IMR-90 (cell line): ENCODE data around the gene DENND6B. TPM values are rescaled to one million over a fixed set of nuclear protein-coding genes. Genes with fewer than 3 reads are reported as not detected.

Experiments
- ATAC-seq: fragments of 200-7000 bp; cut with Tn5 transposase; 2 replicates; pipeline ENCODE4 v1.9.1; 2020; ENCODE audit warnings: low read depth, mild to moderate bottlenecking, moderate library complexity
- BruUV-seq: library from RNA; stranded (reverse); fragments of 400-500 nt; replicated peaks from 2 replicates; lab custom pipeline; 2021; lab: Mats Ljungman, UMichigan
- CTCF ChIA-PET: fragments of 300-600 bp; formaldehyde crosslinking; extraction: SDS; loops from one replicate; lab custom pipeline; 2021; ENCODE audit warnings: antibody characterized with exemption; lab: Yijun Ruan, JAX
- POLR2A ChIA-PET: fragments of 300-600 bp; sonication (Branson Sonifier 250); formaldehyde crosslinking; loops from one replicate; lab custom pipeline; 2022; ENCODE audit warnings: antibody characterized with exemption; ENCODE audit not compliant: unreplicated experiment; lab: Charles Lee
- DNase-seq: peaks from one replicate; pipeline ENCODE4 v3.0.0; 2013
- H2AFZ ChIP-seq: replicated peaks from 2 replicates; pipeline ENCODE3; 2013; ENCODE audit warnings: low read length, mild to moderate bottlenecking; ENCODE audit not compliant: poor library complexity
- H2AK5ac ChIP-seq: 2 replicates; pipeline ENCODE4 v1.6.1; 2013; ENCODE audit warnings: low read depth, low read length, inconsistent platforms
- H2AK9ac ChIP-seq: replicated peaks from 2 replicates; pipeline ENCODE3; 2013; ENCODE audit warnings: mild to moderate bottlenecking, low read depth, low read length, moderate library complexity; ENCODE audit not compliant: poor library complexity
- H2BK120ac ChIP-seq: 2 replicates; pipeline ENCODE4 v1.6.1; 2013; ENCODE audit warnings: low read depth, low read length, inconsistent platforms
- H2BK15ac ChIP-seq: 3 replicates; pipeline ENCODE4 v1.6.1; 2013; ENCODE audit warnings: low read depth, low read length, inconsistent platforms
- H2BK20ac ChIP-seq: 2 replicates; pipeline ENCODE4 v1.6.1; 2013; ENCODE audit warnings: low read depth, mild to moderate bottlenecking, inconsistent platforms, low read length, moderate library complexity
- H2BK5ac ChIP-seq: 2 replicates; pipeline ENCODE4 v1.6.1; 2013; ENCODE audit warnings: mild to moderate bottlenecking, low read depth, low read length, inconsistent platforms; ENCODE audit not compliant: poor library complexity, severe bottlenecking
- H3K14ac ChIP-seq: replicated peaks from 2 replicates; pipeline ENCODE4 v1.6.1; 2013; ENCODE audit warnings: low read depth, low read length, inconsistent platforms
- H3K18ac ChIP-seq: 2 replicates; pipeline ENCODE4 v1.6.1; 2013; ENCODE audit warnings: low read depth, low read length, control low read depth
- H3K23ac ChIP-seq: 2 replicates; pipeline ENCODE4 v1.6.1; 2013; ENCODE audit warnings: low read depth, low read length, inconsistent platforms
- H3K27ac ChIP-seq: 2 replicates; pipeline ENCODE4 v1.5.1; 2013; ENCODE audit warnings: mild to moderate bottlenecking, control low read depth, low read length; ENCODE audit not compliant: insufficient read depth
- H3K27me3 ChIP-seq: 2 replicates; pipeline ENCODE4 v1.6.1; 2013; ENCODE audit warnings: low read length; ENCODE audit not compliant: control insufficient read depth, insufficient read depth
- H3K36me3 ChIP-seq: 2 replicates; pipeline ENCODE4 v1.6.1; 2013; ENCODE audit warnings: low read length, mixed read lengths; ENCODE audit not compliant: control insufficient read depth, insufficient read depth
- H3K4ac ChIP-seq: 2 replicates; pipeline ENCODE4 v1.6.1; 2013; ENCODE audit warnings: low read depth, low read length, inconsistent platforms
- H3K4me1 ChIP-seq: 2 replicates; pipeline ENCODE4 v1.6.1; 2013; ENCODE audit warnings: low read length, mixed read lengths; ENCODE audit not compliant: control insufficient read depth, insufficient read depth
- H3K4me2 ChIP-seq: 2 replicates; pipeline ENCODE4 v1.6.1; 2013; ENCODE audit warnings: low read depth, mild to moderate bottlenecking, control low read depth, low read length, moderate library complexity
- H3K4me3 ChIP-seq: 2 replicates; pipeline ENCODE4 v1.5.1; 2013; ENCODE audit warnings: low read depth, mild to moderate bottlenecking, control low read depth, low read length, moderate library complexity; ENCODE audit not compliant: insufficient read depth
- H3K56ac ChIP-seq: 2 replicates; pipeline ENCODE4 v1.6.1; 2013; ENCODE audit warnings: low read length, inconsistent platforms; ENCODE audit not compliant: insufficient read depth; ENCODE audit errors: extremely low read depth
- H3K79me1 ChIP-seq, 2 experiments: 2 replicates each; pipeline ENCODE4 v1.6.1; 2013; ENCODE audit warnings: low read length in 2 of 2, inconsistent platforms in 1 of 2, low read depth in 1 of 2
- H3K9ac ChIP-seq: 2 replicates; pipeline ENCODE4 v1.6.1; 2013; ENCODE audit warnings: low read depth, low read length, control low read depth
- H3K9me1 ChIP-seq: 2 replicates; pipeline ENCODE4 v1.6.1; 2013; ENCODE audit warnings: low read length, inconsistent platforms; ENCODE audit not compliant: insufficient read depth
- H3K9me3 ChIP-seq: 2 replicates; pipeline ENCODE4 v1.6.1; 2013; ENCODE audit warnings: low read length; ENCODE audit not compliant: control insufficient read depth, insufficient read depth
- H4K20me1 ChIP-seq: 2 replicates; pipeline ENCODE4 v1.6.1; 2013; ENCODE audit warnings: low read length, inconsistent platforms; ENCODE audit not compliant: insufficient read depth
- H4K5ac ChIP-seq: 2 replicates; pipeline ENCODE4 v1.6.1; 2013; ENCODE audit warnings: mild to moderate bottlenecking, low read depth, low read length, control low read depth
- H4K8ac ChIP-seq, 2 experiments: 2 replicates each; pipeline ENCODE4 v1.6.1; 2013; ENCODE audit warnings: low read depth in 2 of 2, low read length in 2 of 2, control low read depth in 1 of 2, inconsistent platforms in 1 of 2
- H4K91ac ChIP-seq: 2 replicates; pipeline ENCODE4 v1.6.1; 2013; ENCODE audit warnings: low read depth, low read length, inconsistent platforms; ENCODE audit not compliant: insufficient read depth
- BHLHE40 ChIP-seq: fragments of 150-350 bp; IDR thresholded peaks from 2 replicates; pipeline ENCODE4 v1.6.1; 2016; ENCODE audit warnings: mild to moderate bottlenecking, low read depth, low read length
- CEBPB ChIP-seq: IDR thresholded peaks from 2 replicates; pipeline ENCODE4 v1.6.1; 2012; ENCODE audit warnings: low read depth, low read length, improper control_type of control experiment
- CHD1 ChIP-seq: IDR thresholded peaks from 2 replicates; pipeline ENCODE4 v1.6.1; 2012; ENCODE audit warnings: low read depth, low read length, improper control_type of control experiment
- FOS ChIP-seq: fragments of 150-350 bp; IDR thresholded peaks from 2 replicates; pipeline ENCODE4 v1.6.1; 2016; ENCODE audit warnings: low read depth, low read length
- MAFK ChIP-seq: IDR thresholded peaks from 2 replicates; pipeline ENCODE4 v1.6.1; 2012; ENCODE audit warnings: low read depth, low read length, improper control_type of control experiment
- MAZ ChIP-seq: IDR thresholded peaks from 2 replicates; pipeline ENCODE4 v1.6.1; 2012; ENCODE audit warnings: low read depth, mild to moderate bottlenecking, low read length, improper control_type of control experiment, moderate library complexity, borderline replicate concordance
- MXI1 ChIP-seq: IDR thresholded peaks from 2 replicates; pipeline ENCODE4 v1.6.1; 2012; ENCODE audit warnings: low read depth, mild to moderate bottlenecking, low read length, moderate library complexity, borderline replicate concordance
- NFE2L2 ChIP-seq: fragments of 150-350 bp; IDR thresholded peaks from 2 replicates; pipeline ENCODE4 v1.6.1; 2016; ENCODE audit warnings: low read depth, mild to moderate bottlenecking, low read length
- POLR2A ChIP-seq: IDR thresholded peaks from 2 replicates; pipeline ENCODE4 v1.6.1; 2012; ENCODE audit warnings: mild to moderate bottlenecking, low read depth, low read length
- RAD21 ChIP-seq: IDR thresholded peaks from 2 replicates; pipeline ENCODE4 v1.6.1; 2012; ENCODE audit warnings: low read length, improper control_type of control experiment
- RCOR1 ChIP-seq: IDR thresholded peaks from 2 replicates; pipeline ENCODE4 v1.6.1; 2012; ENCODE audit warnings: mild to moderate bottlenecking, low read length, improper control_type of control experiment; ENCODE audit not compliant: insufficient replicate concordance
- RFX5 ChIP-seq: IDR thresholded peaks from 2 replicates; pipeline ENCODE4 v1.8.0; 2012; ENCODE audit warnings: low read depth, mild to moderate bottlenecking, low read length, moderate library complexity
- SMC3 ChIP-seq: fragments of 150-350 bp; IDR thresholded peaks from 2 replicates; pipeline ENCODE4 v1.6.1; 2016; ENCODE audit warnings: low read depth, mild to moderate bottlenecking, antibody characterized with exemption, low read length, moderate library complexity
- WGBS, 2 experiments: methylation state at CpG; one replicate each; pipeline versions ENCODE4 v1.1.5 to v1.1.7; 2013; ENCODE audit warnings: missing lambda C conversion rate in 2 of 2; ENCODE audit not compliant: insufficient read length in 1 of 2; ENCODE audit errors: extremely low coverage in 2 of 2; 5-methylcytosine and 5-hydroxymethylcytosine counted together
- dilution Hi-C: fragments of 300-500 bp; cut with HindIII; formaldehyde crosslinking; loops from one replicate; pipeline ENCODE4 v1.14.3; 2018; ENCODE audit warnings: low sequenced_read_pairs; ENCODE audit not compliant: unreplicated experiment
- in situ Hi-C: fragments of 300-500 bp; cut with MboI; formaldehyde crosslinking; loops from 3 replicates; pipeline ENCODE4 v1.14.3; 2019; ENCODE audit warnings: low sequenced_read_pairs, inconsistent platforms, mixed read lengths
- intact Hi-C: fragments of 100-400 bp; cut with micrococcal nuclease; formaldehyde crosslinking; loops from 2 replicates; pipeline ENCODE4 v1.10.0; 2022
- polyA plus RNA-seq, 3 experiments: library from polyadenylated mRNA; depleted of rRNA; stranded (reverse); fragments of >200 nt; gene quantifications; 2 replicates each; pipeline ENCODE4 v1.2.3, GENCODE V29; 2012; ENCODE audit warnings: low replicate concordance in 1 of 3
- total RNA-seq: library from RNA; depleted of rRNA; stranded (reverse); fragments of >200 nt; gene quantifications from 2 replicates; pipeline ENCODE4 v1.2.3, GENCODE V29; 2012
- TF ChIP-seq, protein P1 (sequence below): conservative IDR thresholded peaks from 2 replicates; pipeline ENCODE4 v1.5.1; 2012; ENCODE audit warnings: mild to moderate bottlenecking, low read depth, low read length, improper control_type of control experiment
- TF ChIP-seq, protein P2 (sequence below): fragments of 150-350 bp; IDR thresholded peaks from 2 replicates; pipeline ENCODE4 v1.6.1; 2016; ENCODE audit warnings: low read depth, mild to moderate bottlenecking, low read length, moderate library complexity, borderline replicate concordance
- TF ChIP-seq, protein P3 (sequence below): fragments of 150-350 bp; IDR thresholded peaks from 2 replicates; pipeline ENCODE4 v1.6.1; 2017; ENCODE audit warnings: mild to moderate bottlenecking, antibody characterized with exemption, low read length, low read depth

The DENND6B gene
- total and polyA plus RNA-seq, 2 of the 4 experiments (the other 2 are of a cell fraction): 0.36 to 4.9 TPM

DNA sequence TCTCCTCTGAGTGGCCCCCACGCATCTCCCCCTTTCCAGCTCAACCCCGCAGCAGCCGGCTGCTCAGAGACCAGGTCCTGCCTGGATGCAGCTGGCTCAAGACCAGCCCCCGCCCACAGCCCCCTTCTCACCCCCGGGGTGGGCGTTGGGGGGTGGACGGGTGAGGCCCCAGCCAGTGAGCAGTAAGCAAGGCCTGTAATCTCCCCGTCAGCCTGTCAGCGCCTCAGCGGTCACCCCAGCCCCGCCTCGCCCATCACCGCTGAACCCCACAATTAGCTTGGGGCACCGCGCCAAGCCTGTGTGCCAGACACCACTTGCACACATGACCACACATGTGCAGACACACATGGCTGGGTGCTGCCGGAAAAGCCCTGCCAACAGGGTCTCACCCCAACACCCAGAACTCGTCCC lies 25.2 kb downstream of the DENND6B start:
- peaks cover 74% of the 10 kb centered on the region for H3K4me1 ChIP-seq
- H3K4ac ChIP-seq: peak overlapping the region; percentile 59
- 0 out of 2 replicates have a peak overlapping the region, but pooled peaks have one; percentile 22 for H3K9ac ChIP-seq
- no peak for ATAC-seq
- no peak overlapping the region for H4K5ac ChIP-seq
- peak overlapping the region in 1 of 2 experiments; percentile 56; a peak in 1 of 4 replicates for H4K8ac ChIP-seq
- no peak for DNase-seq
- peaks cover 16% of the 10 kb centered on the region for H3K9me1 ChIP-seq
- dilution Hi-C loops (no loop called here), in situ Hi-C loops (no loop called here), intact Hi-C loops (no loop called here)
- no peak overlapping the region for H2BK15ac ChIP-seq
- H2AK9ac ChIP-seq: peak overlapping the region; percentile 87
- H4K91ac ChIP-seq: no peak overlapping the region
- no peak for TF ChIP-seq FOS
- TF ChIP-seq MAZ: no peak
- no peak for TF ChIP-seq RFX5
- TF ChIP-seq MAFK: no peak
- TF ChIP-seq, protein P1, sequence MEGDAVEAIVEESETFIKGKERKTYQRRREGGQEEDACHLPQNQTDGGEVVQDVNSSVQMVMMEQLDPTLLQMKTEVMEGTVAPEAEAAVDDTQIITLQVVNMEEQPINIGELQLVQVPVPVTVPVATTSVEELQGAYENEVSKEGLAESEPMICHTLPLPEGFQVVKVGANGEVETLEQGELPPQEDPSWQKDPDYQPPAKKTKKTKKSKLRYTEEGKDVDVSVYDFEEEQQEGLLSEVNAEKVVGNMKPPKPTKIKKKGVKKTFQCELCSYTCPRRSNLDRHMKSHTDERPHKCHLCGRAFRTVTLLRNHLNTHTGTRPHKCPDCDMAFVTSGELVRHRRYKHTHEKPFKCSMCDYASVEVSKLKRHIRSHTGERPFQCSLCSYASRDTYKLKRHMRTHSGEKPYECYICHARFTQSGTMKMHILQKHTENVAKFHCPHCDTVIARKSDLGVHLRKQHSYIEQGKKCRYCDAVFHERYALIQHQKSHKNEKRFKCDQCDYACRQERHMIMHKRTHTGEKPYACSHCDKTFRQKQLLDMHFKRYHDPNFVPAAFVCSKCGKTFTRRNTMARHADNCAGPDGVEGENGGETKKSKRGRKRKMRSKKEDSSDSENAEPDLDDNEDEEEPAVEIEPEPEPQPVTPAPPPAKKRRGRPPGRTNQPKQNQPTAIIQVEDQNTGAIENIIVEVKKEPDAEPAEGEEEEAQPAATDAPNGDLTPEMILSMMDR: no peak
- TF ChIP-seq SMC3: no peak
- TF ChIP-seq RAD21: no peak
- no peak for TF ChIP-seq CHD1
- TF ChIP-seq MXI1: no peak
- no peak for TF ChIP-seq RCOR1
- no peak for TF ChIP-seq POLR2A
- TF ChIP-seq CEBPB: no peak
- TF ChIP-seq BHLHE40: no peak
- TF ChIP-seq, protein P2, sequence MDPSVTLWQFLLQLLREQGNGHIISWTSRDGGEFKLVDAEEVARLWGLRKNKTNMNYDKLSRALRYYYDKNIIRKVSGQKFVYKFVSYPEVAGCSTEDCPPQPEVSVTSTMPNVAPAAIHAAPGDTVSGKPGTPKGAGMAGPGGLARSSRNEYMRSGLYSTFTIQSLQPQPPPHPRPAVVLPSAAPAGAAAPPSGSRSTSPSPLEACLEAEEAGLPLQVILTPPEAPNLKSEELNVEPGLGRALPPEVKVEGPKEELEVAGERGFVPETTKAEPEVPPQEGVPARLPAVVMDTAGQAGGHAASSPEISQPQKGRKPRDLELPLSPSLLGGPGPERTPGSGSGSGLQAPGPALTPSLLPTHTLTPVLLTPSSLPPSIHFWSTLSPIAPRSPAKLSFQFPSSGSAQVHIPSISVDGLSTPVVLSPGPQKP: no peak
- TF ChIP-seq, protein P3, sequence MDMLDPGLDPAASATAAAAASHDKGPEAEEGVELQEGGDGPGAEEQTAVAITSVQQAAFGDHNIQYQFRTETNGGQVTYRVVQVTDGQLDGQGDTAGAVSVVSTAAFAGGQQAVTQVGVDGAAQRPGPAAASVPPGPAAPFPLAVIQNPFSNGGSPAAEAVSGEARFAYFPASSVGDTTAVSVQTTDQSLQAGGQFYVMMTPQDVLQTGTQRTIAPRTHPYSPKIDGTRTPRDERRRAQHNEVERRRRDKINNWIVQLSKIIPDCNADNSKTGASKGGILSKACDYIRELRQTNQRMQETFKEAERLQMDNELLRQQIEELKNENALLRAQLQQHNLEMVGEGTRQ: no peak
- TF ChIP-seq NFE2L2: no peak
- no peak overlapping the region; the same call in 1 of the 2 replicates for H2BK20ac ChIP-seq
- no CpG with 5 or more reads among the region's 17 CpGs for WGBS, 2 experiments
- no peaks in the 10 kb centered on the region for H3K9me3 ChIP-seq
- H2BK120ac ChIP-seq: no peak overlapping the region
- peak overlapping the region; percentile 61; the same call in 1 of the 2 replicates for H3K23ac ChIP-seq
- peak overlapping the region; percentile 23; the same call in 1 of the 2 replicates for H3K4me2 ChIP-seq
- no peak overlapping the region for H3K56ac ChIP-seq
- peaks cover 24% of the 10 kb centered on the region; the same call in 1 of the 2 replicates for H3K36me3 ChIP-seq
- peak overlapping the region; percentile 64 for H3K27ac ChIP-seq
- H3K79me1 ChIP-seq: peaks cover 0 to 52% of the 10 kb centered on the region in 2 experiments; a peak in 2 of 4 replicates
- H3K27me3 ChIP-seq: no peaks in the 10 kb centered on the region
- H3K4me3 ChIP-seq: no peak overlapping the region
- peak overlapping the region; percentile 75 for H2AK5ac ChIP-seq
- CTCF ChIA-PET: no interaction called here
- POLR2A ChIA-PET: no interaction called here
- BruUV-seq: no TSS peak
- H3K14ac ChIP-seq: peak overlapping the region; percentile 52
- peaks cover 88% of the 10 kb centered on the region for H4K20me1 ChIP-seq
- H2BK5ac ChIP-seq: peak overlapping the region; percentile 77
- no peak overlapping the region for H3K18ac ChIP-seq
- peak overlapping the region; percentile 18 for H2AFZ ChIP-seq
